ENCODE measurements around the gene RRH.

RRH gene

DNA sequence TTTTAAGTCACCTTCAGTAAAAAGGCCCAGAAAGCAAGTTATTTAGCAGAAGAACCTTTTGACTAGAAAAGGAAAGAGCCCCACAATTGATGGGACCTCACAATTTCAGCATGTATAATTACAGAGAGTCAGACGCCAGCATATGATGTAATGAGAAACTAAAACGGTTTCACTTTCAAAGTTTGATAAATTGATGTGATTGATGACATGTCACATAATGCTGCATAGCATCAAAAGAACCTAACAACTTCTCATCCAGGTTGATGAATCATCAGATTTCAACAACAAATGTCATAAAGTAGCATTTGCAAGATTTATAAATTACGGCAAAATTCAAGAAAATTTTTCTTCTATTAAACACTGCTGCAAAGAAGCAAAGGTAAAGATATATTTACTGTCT is 16.1 kb upstream of the RRH start:
- Histone ChIP-seq H3K27me3 (ENCODE audit: insufficient read depth, low read length) (no peaks in the 10 kb centered on the region), H3K4me3 (ENCODE audit: low read length) (no peak overlapping the region), H3K9ac (ENCODE audit: low read depth, low read length) (no peak overlapping the region), H3K9me3 (ENCODE audit: insufficient read depth, low read depth, low read length) (no peaks in the 10 kb centered on the region), H3K4me1 (ENCODE audit: insufficient read depth, low read length) (peaks cover 14% of the 10 kb centered on the region), H3K36me3 (ENCODE audit: insufficient read depth, low read length) (no peaks in the 10 kb centered on the region), H3K27ac (ENCODE audit: low read depth, low read length) (no peak overlapping the region)
- 100% methylated on average over 3 of the region's 3 CpGs for WGBS

GRCh38 chr4:109815151-109816081 is 12.4 kb upstream of the RRH start, which contains the start of gene GAR1:
TSS of gene GAR1 (plus strand) at chr4:109815762. CDS start at chr4:109816165, 403 bp downstream.
- H3K27me3 ChIP-seq (ENCODE audit: insufficient read depth, low read length) = no peaks in the 10 kb centered on the region
- WGBS = 1% methylated on average over 53 of the region's 53 CpGs
- peak within 1 kb of the TSS; percentile 83 for H3K27ac ChIP-seq (ENCODE audit: low read depth, low read length)
- peaks cover 14% of the 10 kb centered on the region for H3K4me1 ChIP-seq (ENCODE audit: insufficient read depth, low read length)
- peak within 1 kb of the TSS; percentile 94 for H3K9ac ChIP-seq (ENCODE audit: low read depth, low read length)
- H3K9me3 ChIP-seq (ENCODE audit: insufficient read depth, low read depth, low read length) = no peaks in the 10 kb centered on the region
- peaks cover 35% of the 10 kb centered on the region for H3K36me3 ChIP-seq (ENCODE audit: insufficient read depth, low read length)
- H3K4me3 ChIP-seq (ENCODE audit: low read length) = peak within 1 kb of the TSS; percentile 94

- H3K9ac ChIP-seq (ENCODE audit: low read depth, low read length) = peak overlapping the region; percentile 94
- H3K36me3 ChIP-seq (ENCODE audit: insufficient read depth, low read length) = peaks cover 41% of the 10 kb centered on the region
- peak overlapping the region; percentile 94 for H3K4me3 ChIP-seq (ENCODE audit: low read length)
- no peaks in the 10 kb centered on the region for H3K27me3 ChIP-seq (ENCODE audit: insufficient read depth, low read length)
- H3K9me3 ChIP-seq (ENCODE audit: insufficient read depth, low read depth, low read length) = no peaks in the 10 kb centered on the region
- whole genome bisulfite sequencing = under 1% methylated on average over 19 of the region's 19 CpGs
- H3K4me1 ChIP-seq (ENCODE audit: insufficient read depth, low read length) = peaks cover 8% of the 10 kb centered on the region; the same call in 1 of the 2 replicates
- peak overlapping the region; percentile 83 for H3K27ac ChIP-seq (ENCODE audit: low read depth, low read length)
These were observed 11.7 kb upstream of the RRH start for GRCh38 chr4:109816082-109816442.

- Histone ChIP-seq H3K4me1 (ENCODE audit: insufficient read depth, low read length) (peaks cover 6% of the 10 kb centered on the region; the same call in 1 of the 2 replicates), H3K4me3 (ENCODE audit: low read length) (peak overlapping the region; percentile 94), H3K9me3 (ENCODE audit: insufficient read depth, low read depth, low read length) (no peaks in the 10 kb centered on the region), H3K36me3 (ENCODE audit: insufficient read depth, low read length) (peaks cover 49% of the 10 kb centered on the region), H3K9ac (ENCODE audit: low read depth, low read length) (peak overlapping the region; percentile 94; the same call in 1 of the 2 replicates), H3K27me3 (ENCODE audit: insufficient read depth, low read length) (no peaks in the 10 kb centered on the region), H3K27ac (ENCODE audit: low read depth, low read length) (no peak overlapping the region)
- WGBS = 89% methylated on average over 1 of the region's 1 CpG
These were observed 10.9 kb upstream of the RRH start for GRCh38 chr4:109816894-109817293.

DNA sequence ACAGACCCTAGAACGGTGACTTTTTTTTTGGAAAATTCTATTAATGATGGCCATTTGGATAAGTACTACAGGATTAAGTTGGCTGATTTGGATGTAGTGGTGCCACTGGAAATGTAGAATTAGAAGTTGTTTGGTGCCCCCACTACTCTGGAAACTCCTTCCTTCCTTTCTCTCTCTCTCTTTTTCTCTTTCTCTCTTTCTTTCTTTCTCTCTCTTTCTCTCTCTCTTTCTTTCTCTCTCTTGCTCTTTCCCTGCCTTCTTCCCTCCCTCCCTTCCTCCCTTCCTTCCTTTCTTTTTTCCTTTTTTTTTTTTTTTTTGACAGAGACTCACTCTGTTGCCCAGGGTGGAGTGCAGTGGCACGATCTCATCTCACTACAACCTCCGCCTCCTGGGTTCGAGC is 9.5 kb upstream of the RRH start:
- H3K4me3 ChIP-seq (ENCODE audit: low read length) = no peak overlapping the region
- no peaks in the 10 kb centered on the region for H3K9me3 ChIP-seq (ENCODE audit: insufficient read depth, low read depth, low read length)
- H3K27ac ChIP-seq (ENCODE audit: low read depth, low read length) = no peak overlapping the region
- peaks cover 63% of the 10 kb centered on the region for H3K36me3 ChIP-seq (ENCODE audit: insufficient read depth, low read length)
- no peak overlapping the region for H3K9ac ChIP-seq (ENCODE audit: low read depth, low read length)
- WGBS = 93% methylated on average over 4 of the region's 4 CpGs
- peaks cover 6% of the 10 kb centered on the region; the same call in 1 of the 2 replicates for H3K4me1 ChIP-seq (ENCODE audit: insufficient read depth, low read length)
- no peaks in the 10 kb centered on the region for H3K27me3 ChIP-seq (ENCODE audit: insufficient read depth, low read length)

DNA sequence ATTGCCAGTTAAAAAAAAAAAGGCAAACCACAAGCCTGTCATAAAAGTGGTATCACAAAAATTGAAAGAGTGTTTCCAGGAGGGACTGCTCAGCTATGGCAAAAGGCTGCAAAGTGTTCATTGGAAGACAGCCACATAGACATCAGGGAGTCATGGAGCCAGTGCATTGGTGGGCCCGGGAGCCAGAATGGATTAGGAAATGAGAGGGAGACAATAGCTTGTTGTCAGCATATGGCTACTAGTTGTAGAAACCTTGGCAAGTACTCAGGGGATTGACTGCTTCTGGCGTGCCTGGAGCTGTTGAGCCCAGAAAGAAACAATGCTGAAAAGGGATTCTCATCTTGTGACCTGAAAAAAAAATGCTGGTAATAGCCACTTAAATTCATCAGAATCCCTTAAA is 7.2 kb upstream of the RRH start:
- Histone ChIP-seq H3K36me3 (ENCODE audit: insufficient read depth, low read length) (peaks cover 86% of the 10 kb centered on the region), H3K9ac (ENCODE audit: low read depth, low read length) (no peak overlapping the region), H3K27ac (ENCODE audit: low read depth, low read length) (no peak overlapping the region), H3K4me1 (ENCODE audit: insufficient read depth, low read length) (peaks cover 6% of the 10 kb centered on the region; the same call in 1 of the 2 replicates), H3K4me3 (ENCODE audit: low read length) (no peak overlapping the region), H3K27me3 (ENCODE audit: insufficient read depth, low read length) (no peaks in the 10 kb centered on the region), H3K9me3 (ENCODE audit: insufficient read depth, low read depth, low read length) (no peaks in the 10 kb centered on the region)
- WGBS = 88% methylated on average over 2 of the region's 2 CpGs

GRCh38 chr4:109821185-109821584 is 6.6 kb upstream of the RRH start:
- no CpG with 5 or more reads among the region's 2 CpGs for WGBS
- Histone ChIP-seq H3K27me3 (ENCODE audit: insufficient read depth, low read length) (no peaks in the 10 kb centered on the region), H3K27ac (ENCODE audit: low read depth, low read length) (no peak overlapping the region), H3K4me1 (ENCODE audit: insufficient read depth, low read length) (peaks cover 6% of the 10 kb centered on the region; the same call in 1 of the 2 replicates), H3K4me3 (ENCODE audit: low read length) (no peak overlapping the region), H3K9ac (ENCODE audit: low read depth, low read length) (no peak overlapping the region), H3K9me3 (ENCODE audit: insufficient read depth, low read depth, low read length) (no peaks in the 10 kb centered on the region), H3K36me3 (ENCODE audit: insufficient read depth, low read length) (peaks cover 87% of the 10 kb centered on the region)

DNA sequence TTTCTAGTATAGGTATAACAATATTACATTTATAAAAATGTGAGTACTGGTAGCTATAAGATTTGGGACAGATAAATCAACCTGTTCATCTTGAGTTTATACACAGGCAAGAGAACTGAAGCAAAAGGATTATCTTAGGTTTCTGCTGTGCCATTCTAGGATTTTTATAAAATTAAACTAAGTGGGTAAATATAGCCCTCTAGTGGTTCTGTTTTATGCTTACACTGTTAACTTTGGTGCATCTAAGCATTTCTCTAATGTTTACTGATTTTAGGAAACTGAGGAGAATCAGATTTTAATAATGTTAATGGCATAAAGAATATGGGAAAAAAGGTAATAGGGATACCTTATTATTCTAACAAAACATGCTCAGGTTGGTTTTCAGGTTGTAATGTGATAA is 1.1 kb upstream of the RRH start:
- H3K27ac ChIP-seq (ENCODE audit: low read depth, low read length) = no peak overlapping the region
- H3K4me3 ChIP-seq (ENCODE audit: low read length) = no peak overlapping the region
- no peak overlapping the region for H3K9ac ChIP-seq (ENCODE audit: low read depth, low read length)
- H3K27me3 ChIP-seq (ENCODE audit: insufficient read depth, low read length) = no peaks in the 10 kb centered on the region
- H3K9me3 ChIP-seq (ENCODE audit: insufficient read depth, low read depth, low read length) = no peaks in the 10 kb centered on the region
- no peaks in the 10 kb centered on the region for H3K4me1 ChIP-seq (ENCODE audit: insufficient read depth, low read length)
- peaks cover 40% of the 10 kb centered on the region for H3K36me3 ChIP-seq (ENCODE audit: insufficient read depth, low read length)

- Histone ChIP-seq H3K27me3 (ENCODE audit: insufficient read depth, low read length) (no peaks in the 10 kb centered on the region), H3K4me1 (ENCODE audit: insufficient read depth, low read length) (no peaks in the 10 kb centered on the region), H3K36me3 (ENCODE audit: insufficient read depth, low read length) (no peaks in the 10 kb centered on the region; the same call in 1 of the 2 replicates), H3K9ac (ENCODE audit: low read depth, low read length) (no peak overlapping the region), H3K4me3 (ENCODE audit: low read length) (no peak overlapping the region), H3K9me3 (ENCODE audit: insufficient read depth, low read depth, low read length) (no peaks in the 10 kb centered on the region), H3K27ac (ENCODE audit: low read depth, low read length) (no peak overlapping the region)
- WGBS = 100% methylated on average over 1 of the region's 4 CpGs
These were observed 6.0 kb downstream of the RRH start for GRCh38 chr4:109833756-109834155.

- Histone ChIP-seq H3K4me1 (ENCODE audit: insufficient read depth, low read length) (no peaks in the 10 kb centered on the region), H3K9ac (ENCODE audit: low read depth, low read length) (no peak overlapping the region), H3K36me3 (ENCODE audit: insufficient read depth, low read length) (no peaks in the 10 kb centered on the region), H3K27me3 (ENCODE audit: insufficient read depth, low read length) (no peaks in the 10 kb centered on the region), H3K9me3 (ENCODE audit: insufficient read depth, low read depth, low read length) (no peaks in the 10 kb centered on the region), H3K27ac (ENCODE audit: low read depth, low read length) (no peak overlapping the region), H3K4me3 (ENCODE audit: low read length) (no peak overlapping the region)
- 91% methylated on average over 2 of the region's 3 CpGs for WGBS
These were observed 9.2 kb downstream of the RRH start for GRCh38 chr4:109836985-109837384.

GRCh38 chr4:109846395-109847098 is 18.8 kb downstream of the RRH start:
- H3K4me3 ChIP-seq (ENCODE audit: low read length) = no peak overlapping the region
- H3K9ac ChIP-seq (ENCODE audit: low read depth, low read length) = no peak overlapping the region
- no peak overlapping the region for H3K27ac ChIP-seq (ENCODE audit: low read depth, low read length)
- 78% methylated on average over 5 of the region's 6 CpGs for WGBS
- H3K36me3 ChIP-seq (ENCODE audit: insufficient read depth, low read length) = no peaks in the 10 kb centered on the region
- peaks cover 9% of the 10 kb centered on the region; the same call in 1 of the 2 replicates for H3K4me1 ChIP-seq (ENCODE audit: insufficient read depth, low read length)
- no peaks in the 10 kb centered on the region for H3K9me3 ChIP-seq (ENCODE audit: insufficient read depth, low read depth, low read length)
- H3K27me3 ChIP-seq (ENCODE audit: insufficient read depth, low read length) = no peaks in the 10 kb centered on the region
